UCSD-AML1 (cell line): ENCODE data around the gene CPNE9.

ENCODE experiments used
- DNase-seq: peaks from one replicate; lab custom pipeline; 2025; ENCODE audit not compliant: unreplicated experiment; lab: John Stamatoyannopoulos, UW

The CPNE9 gene

GRCh38 chr3:9776896-9777693 lies 73.5 kb downstream of the CPNE9 start:
- no peak for DNase-seq

GRCh38 chr3:9777694-9778021 lies 74.0 kb downstream of the CPNE9 start:
- no peak for DNase-seq

GRCh38 chr3:9778143-9779074 lies 74.8 kb downstream of the CPNE9 start:
- no peak for DNase-seq

- peak; percentile 51 for DNase-seq
Measured at GRCh38 chr3:9779075-9779593, 75.5 kb downstream of the CPNE9 start.
